ENCODE data around the gene THSD7A. TPM values are rescaled to one million over a fixed set of nuclear protein-coding genes. Genes with fewer than 3 reads are reported as not detected.

The THSD7A gene
- total RNA-seq, 1 experiment from 2014 or later, result 4.0 TPM

GRCh38 chr7:11713352-11713751 lies 118.6 kb downstream of the THSD7A start:
- DNase-seq, result no peak
- POLR2A ChIA-PET (ENCODE audit: unreplicated experiment), result no interaction called here
- no TSS peak for BruUV-seq (replicated peaks)
- Histone ChIP-seq H3K9me3 (ENCODE audit: insufficient read depth, low read depth) (no peaks in the 10 kb centered on the region), H3K36me3 (ENCODE audit: low read depth) (no peaks in the 10 kb centered on the region), H4K20me1 (ENCODE audit: insufficient read depth) (no peaks in the 10 kb centered on the region), H3K27me3 (ENCODE audit: insufficient read depth, low read depth) (no peaks in the 10 kb centered on the region), H3K4me3 (no peak overlapping the region), H3K9me2 (ENCODE audit: insufficient read depth) (peaks cover 4% of the 10 kb centered on the region; the same call in 1 of the 2 replicates), H3F3A (ENCODE audit: insufficient read depth, low read depth) (no peaks in the 10 kb centered on the region), H3K4me1 (replicated peaks; ENCODE audit: insufficient read depth) (no peaks in the 10 kb centered on the region), H3K79me2 (ENCODE audit: low read depth) (no peaks in the 10 kb centered on the region), H2AFZ (peak overlapping the region; percentile 1; the same call in 1 of the 2 replicates), H3K27ac (no peak overlapping the region), H3K4me2 (no peak overlapping the region)
- CTCF ChIA-PET, result no interaction called here
- intact Hi-C loops (cut with micrococcal nuclease; ENCODE audit: unreplicated experiment), result no loop called here
- TF ChIP-seq CTCF (conservative IDR thresholded peaks at IDR 0.05), result no peak
- TF ChIP-seq EZH2 (IDR thresholded peaks at IDR 0.05; ENCODE audit: low read depth), result no peak

GRCh38 chr7:11710377-11710776 lies 121.6 kb downstream of the THSD7A start:
- Histone ChIP-seq H3F3A (ENCODE audit: insufficient read depth, low read depth) (no peaks in the 10 kb centered on the region), H2AFZ (no peak overlapping the region), H3K27ac (no peak overlapping the region), H3K4me2 (no peak overlapping the region), H3K9me2 (ENCODE audit: insufficient read depth) (peaks cover 4% of the 10 kb centered on the region; the same call in 1 of the 2 replicates), H3K79me2 (ENCODE audit: low read depth) (no peaks in the 10 kb centered on the region), H4K20me1 (ENCODE audit: insufficient read depth) (no peaks in the 10 kb centered on the region), H3K36me3 (ENCODE audit: low read depth) (no peaks in the 10 kb centered on the region), H3K4me3 (no peak overlapping the region), H3K4me1 (replicated peaks; ENCODE audit: insufficient read depth) (peaks cover 14% of the 10 kb centered on the region), H3K9me3 (ENCODE audit: insufficient read depth, low read depth) (no peaks in the 10 kb centered on the region), H3K27me3 (ENCODE audit: insufficient read depth, low read depth) (no peaks in the 10 kb centered on the region)
- no TSS peak for BruUV-seq (replicated peaks)
- POLR2A ChIA-PET (ENCODE audit: unreplicated experiment), result interaction anchor here (0.6 kb wide), 1 partner anchor 127 kb away, joined by 3 read pairs; no protein-coding TSS in a partner anchor
- CTCF ChIA-PET, result interaction anchor here (0.7 kb wide), 1 partner anchor 181 kb away, joined by 3 read pairs; no protein-coding TSS in a partner anchor
- no peak for TF ChIP-seq CTCF (conservative IDR thresholded peaks at IDR 0.05)
- DNase-seq, result no peak
- intact Hi-C loops (cut with micrococcal nuclease; ENCODE audit: unreplicated experiment), result no loop called here

- ChIA-PET CTCF (no interaction called here), POLR2A (ENCODE audit: unreplicated experiment) (interaction anchor here (0.6 kb wide), 1 partner anchor 41 kb away, joined by 4 read pairs; no protein-coding TSS in a partner anchor)
- TF ChIP-seq EZH2 (IDR thresholded peaks at IDR 0.05; ENCODE audit: low read depth) (no peak), CTCF (conservative IDR thresholded peaks at IDR 0.05) (no peak)
- no peaks in the 10 kb centered on the region for H3F3A ChIP-seq (ENCODE audit: insufficient read depth, low read depth)
- peaks cover 14% of the 10 kb centered on the region for H3K4me1 ChIP-seq (replicated peaks; ENCODE audit: insufficient read depth)
- DNase-seq, result no peak
- no peaks in the 10 kb centered on the region for H4K20me1 ChIP-seq (ENCODE audit: insufficient read depth)
- H3K27me3 ChIP-seq (ENCODE audit: insufficient read depth, low read depth), result no peaks in the 10 kb centered on the region
- BruUV-seq (replicated peaks), result no TSS peak
- H2AFZ ChIP-seq, result no peak overlapping the region
- H3K4me2 ChIP-seq, result no peak overlapping the region
- H3K9me3 ChIP-seq (ENCODE audit: insufficient read depth, low read depth), result no peaks in the 10 kb centered on the region
- H3K27ac ChIP-seq, result no peak overlapping the region
- H3K4me3 ChIP-seq, result no peak overlapping the region
- H3K9me2 ChIP-seq (ENCODE audit: insufficient read depth), result no peaks in the 10 kb centered on the region; the same call in 1 of the 2 replicates
- H3K79me2 ChIP-seq (ENCODE audit: low read depth), result no peaks in the 10 kb centered on the region
- H3K36me3 ChIP-seq (ENCODE audit: low read depth), result no peaks in the 10 kb centered on the region
- intact Hi-C loops (cut with micrococcal nuclease; ENCODE audit: unreplicated experiment), result no loop called here
Measured at GRCh38 chr7:11709196-11709595, 122.8 kb downstream of the THSD7A start.
